ENCODE measurements around the gene OVAAL.

The OVAAL gene

DNA sequence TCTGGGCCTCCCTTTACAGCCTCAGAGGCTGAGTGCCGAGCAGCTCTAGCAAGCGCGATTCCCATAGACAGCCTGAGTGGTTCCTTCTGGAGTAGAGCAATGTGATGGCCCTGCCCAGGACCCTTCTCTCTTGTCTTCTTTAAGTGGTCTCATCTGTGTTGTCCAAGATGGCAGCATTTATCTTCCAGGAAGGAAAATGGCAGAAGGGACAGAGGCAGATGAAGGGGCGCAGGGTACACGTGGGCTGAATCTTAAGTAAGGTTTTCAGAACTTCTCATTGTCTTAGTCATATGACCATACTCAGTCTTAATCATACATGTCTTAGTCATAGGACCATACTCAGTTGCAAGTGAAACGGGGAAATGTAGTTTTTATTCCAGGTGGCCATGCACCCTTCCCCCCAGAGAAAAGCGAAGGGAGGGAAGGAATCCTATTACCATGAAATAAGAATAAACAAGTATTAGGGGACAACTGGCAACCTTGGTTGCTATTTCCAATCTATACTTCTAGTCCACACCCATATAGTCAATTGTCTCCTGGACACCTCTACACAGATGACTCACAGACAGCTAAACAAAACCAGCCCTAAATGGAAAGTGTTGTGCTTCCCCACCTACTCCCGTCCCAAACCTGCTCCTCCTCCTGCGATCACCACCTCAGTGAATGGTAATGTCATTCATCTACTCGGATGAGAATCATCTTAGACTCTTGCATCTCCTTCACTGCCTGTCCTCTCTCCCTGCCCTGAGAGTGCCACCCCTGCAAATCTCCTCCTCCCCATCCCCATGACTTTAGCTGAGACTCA, 13.3 kb downstream of the OVAAL start:
- DNase-seq, result no peak

DNA sequence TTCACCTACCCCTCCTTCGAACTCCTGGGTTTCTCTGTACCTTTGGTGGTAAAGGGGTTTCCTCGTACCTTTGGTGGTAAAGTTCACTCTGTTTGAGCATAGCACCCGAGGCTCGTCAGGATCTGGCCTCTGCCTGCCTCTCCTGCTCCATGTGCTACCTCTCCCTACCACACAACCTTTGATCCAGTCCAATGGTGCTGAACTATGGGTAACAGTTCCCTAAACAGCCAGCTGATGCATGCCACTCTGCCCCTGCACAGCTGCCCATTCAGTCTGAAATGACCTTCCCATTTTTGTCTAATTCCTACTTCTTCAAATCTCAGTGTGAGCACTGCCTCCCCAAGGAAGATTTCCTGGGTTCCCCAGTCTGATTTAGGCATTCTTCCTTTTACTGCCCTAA, 14.0 kb downstream of the OVAAL start:
- DNase-seq, result no peak

DNA sequence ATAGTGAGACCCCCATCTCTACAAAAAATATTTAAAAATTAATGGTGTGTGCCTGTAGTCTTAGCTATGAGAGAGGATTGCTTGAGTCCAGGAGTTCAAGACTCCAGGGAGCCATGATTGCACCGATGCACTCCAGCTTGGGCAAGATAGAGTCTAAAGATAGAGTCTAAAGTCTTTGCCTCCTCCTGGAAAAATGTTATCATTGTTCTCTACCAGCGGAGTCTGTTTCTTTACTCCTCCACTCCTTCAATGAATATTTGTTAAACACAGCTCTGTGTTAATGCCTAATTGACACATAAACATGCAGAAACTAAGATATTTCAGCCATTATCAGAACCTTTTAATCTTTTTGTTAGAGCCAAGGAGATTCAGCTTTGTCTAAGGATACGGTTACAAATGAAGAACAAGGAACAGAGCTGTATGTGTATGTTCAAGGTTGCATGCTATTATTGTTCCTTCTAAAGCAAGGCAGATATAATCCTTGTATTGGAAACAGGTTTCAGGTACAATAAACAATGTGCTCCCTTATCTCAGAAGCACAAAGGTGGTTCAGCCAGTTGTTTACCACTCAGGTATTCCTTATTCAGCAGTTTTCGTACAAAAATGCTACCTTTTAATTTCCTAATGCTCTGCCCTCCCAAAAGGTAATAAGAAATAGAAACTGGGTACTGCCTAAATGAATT, 15.4 kb downstream of the OVAAL start:
- no peak for DNase-seq

DNA sequence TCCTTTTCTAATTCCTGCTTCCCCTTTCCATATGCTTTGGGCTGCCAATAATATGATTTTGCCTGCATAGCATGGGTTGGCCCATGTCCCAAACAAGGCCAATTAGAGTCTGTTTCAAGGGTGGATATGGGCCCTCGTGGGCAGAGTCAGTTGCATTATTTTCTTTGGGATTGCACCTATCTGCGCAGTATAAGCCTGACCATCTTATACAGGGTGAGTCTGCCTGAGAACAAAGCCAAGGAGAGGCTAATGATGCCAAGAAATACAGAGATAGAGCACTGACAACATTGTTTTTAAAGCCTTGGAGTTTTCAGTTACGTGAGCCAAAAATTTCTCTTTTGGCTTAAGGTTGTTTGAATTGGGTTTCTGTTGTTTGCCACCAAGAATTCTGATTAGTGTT, 18.6 kb downstream of the OVAAL start:
- DNase-seq, result no peak

DNA sequence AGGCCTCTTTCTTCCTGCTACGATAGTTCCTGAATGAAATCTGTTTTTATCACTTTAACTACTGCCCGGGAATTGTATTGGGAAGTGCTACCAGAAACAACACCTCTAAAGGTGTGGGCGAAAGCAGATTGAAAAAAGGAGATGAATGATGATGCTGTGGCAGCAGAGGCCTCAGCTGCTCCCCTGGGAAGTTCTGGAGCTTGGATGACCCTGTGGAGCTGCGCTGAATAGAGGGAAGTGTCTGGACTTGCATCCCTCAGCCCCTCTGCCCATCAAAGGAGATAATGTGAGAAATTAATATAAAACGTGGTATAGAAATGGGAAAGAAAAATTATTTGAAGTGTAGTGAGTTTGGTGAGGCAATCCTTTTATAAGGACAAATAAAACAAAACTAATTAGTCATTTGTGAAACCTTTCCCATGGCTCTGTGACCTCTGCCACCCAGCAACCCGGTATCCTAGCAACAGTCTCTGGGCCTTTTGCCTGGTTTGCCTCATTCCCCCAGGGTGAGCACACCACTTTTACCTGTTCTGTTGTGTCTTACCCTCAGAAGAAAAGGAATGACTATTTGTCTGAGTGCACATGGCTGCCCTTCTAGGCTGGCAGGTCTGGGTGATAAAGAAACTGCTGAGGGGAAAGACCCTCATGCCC, 21.3 kb downstream of the OVAAL start:
- no peak for DNase-seq

DNA sequence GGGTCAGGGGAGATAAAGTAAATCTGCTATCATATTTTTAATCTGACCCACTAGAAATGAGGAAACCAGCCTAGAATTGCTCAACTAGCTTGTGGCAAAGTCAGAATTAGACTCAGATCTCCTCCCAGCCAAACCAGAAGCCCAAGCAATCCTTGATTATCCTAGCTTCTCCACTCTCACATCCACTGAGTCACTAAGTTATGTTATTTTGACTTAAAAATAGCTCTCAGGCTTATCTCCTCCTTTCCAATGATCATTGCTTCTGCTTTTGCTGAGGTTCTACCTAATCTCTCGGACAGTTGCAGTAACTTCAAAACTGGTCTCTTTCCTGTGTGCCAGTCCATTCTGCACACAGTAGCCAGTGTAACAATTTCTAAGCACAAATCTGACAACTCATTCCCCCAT, 22.9 kb downstream of the OVAAL start:
- no peak for DNase-seq

DNA sequence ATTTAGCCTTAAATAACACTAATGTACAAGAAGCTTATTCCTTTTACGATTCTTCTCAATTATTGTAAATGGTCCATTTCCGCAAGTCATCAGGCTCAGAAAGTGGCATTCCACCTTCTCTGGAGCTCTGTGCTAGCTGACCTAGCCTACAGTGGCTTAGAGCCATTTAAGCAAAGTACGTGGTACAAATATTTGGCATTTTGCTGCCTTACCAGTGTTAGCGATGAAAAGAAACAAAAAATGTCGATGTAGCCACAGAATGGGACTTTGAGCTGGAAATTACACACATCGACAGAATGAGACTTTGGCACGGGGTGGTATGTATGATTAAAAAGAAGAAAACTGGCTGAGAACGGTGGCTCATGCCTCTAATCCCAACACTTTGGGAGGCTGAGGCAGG, 26.1 kb downstream of the OVAAL start:
- DNase-seq, result no peak

DNA sequence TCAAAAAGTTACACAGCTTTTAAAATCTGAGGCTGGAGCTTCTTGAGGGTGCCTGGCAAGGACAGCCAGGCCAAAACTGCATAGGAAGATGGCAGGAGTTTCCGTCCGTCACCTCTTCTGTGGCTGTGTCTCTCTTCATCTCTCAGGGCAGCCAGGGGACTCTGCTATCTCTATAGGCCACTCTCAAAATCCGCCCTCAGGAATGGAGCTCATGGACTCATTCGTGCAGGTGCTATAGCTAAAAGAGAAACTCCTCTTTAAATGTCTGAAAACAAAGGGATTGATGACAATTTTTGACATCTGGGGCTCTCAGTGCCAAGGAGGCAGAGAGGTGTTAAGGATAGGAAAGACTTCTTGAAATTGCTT, 27.2 kb downstream of the OVAAL start:
- no peak for DNase-seq

DNA sequence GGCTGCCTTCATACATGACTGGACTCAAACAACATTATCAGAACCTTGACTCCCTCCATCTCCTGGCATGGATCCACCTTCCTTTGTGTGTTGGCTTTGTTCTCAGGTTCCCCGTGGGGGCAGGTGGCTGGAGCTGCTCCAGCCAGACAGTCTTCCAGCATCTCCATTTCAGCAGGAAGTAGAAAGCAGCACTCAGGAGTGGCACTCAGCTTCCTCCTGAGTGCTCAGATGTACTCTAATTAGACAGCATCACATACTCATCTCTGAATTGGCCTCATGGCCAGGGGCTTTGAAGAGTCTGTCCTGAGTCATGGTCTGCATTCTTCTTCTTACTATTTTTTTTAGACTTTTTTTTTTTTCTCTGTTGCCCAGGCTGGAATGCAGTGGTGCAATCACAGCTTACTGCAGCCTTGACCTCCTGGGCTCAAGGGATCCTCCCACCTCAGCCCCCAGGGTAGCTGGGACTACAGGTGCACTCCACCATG, 27.9 kb downstream of the OVAAL start:
- no peak for DNase-seq

DNA sequence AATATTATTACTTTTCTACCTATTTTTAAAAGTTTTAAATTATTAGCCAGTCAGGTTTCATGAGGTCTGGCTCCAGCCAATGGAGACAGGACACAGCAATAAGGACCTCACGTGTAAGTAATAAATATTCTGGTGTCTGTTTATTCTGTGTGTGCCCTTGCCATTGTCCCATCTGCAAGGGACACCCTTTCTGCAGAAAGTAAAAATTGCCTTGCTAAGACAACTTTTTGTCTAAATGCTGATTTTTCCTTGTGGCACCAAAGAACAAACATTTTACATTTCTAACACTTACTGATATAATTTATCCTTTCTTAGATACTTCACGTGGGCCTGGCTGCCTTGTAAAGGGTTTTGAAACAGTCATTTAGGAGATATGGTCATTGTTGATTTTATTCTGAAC, 29.4 kb downstream of the OVAAL start:
- DNase-seq, result no peak

DNA sequence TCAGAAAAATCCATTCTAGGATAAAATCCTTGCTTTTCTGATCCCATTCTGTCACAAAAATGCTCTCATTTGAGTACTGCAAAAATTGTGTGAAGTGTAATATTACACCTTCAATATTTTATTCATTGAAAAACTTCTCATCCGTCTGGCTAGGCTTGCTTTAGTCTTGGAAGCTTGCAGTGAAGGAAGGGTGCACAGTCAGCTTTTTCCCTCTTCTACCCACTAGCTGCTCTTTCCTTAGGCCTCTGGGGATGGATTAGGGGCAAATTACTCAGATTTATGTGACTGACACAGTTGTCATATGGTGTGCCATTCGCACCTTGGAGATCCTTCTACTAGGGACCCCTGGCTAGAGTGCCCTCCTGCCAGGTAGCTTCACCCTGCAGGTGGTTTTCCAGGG, 32.1 kb downstream of the OVAAL start:
- no peak for DNase-seq

DNA sequence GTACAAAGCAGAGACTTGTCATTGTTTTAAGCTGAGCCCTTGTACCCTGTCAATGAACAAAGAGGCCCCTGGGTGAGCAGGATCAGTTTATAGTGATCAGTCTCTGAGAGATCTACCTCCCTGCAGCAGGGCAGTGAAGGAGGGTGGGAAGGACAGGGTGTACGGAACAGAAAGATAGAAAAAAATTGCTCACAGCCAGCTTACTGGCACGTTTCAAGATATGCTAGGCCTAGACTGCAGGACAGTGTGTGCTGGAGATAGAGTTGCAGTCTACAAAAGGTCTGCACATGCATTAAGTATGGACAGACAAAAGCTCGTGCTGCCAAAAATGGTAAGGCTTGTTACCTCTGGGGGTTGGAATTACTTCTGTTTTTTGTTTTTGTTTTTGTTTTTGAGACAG, 34.6 kb downstream of the OVAAL start:
- no peak for DNase-seq

DNA sequence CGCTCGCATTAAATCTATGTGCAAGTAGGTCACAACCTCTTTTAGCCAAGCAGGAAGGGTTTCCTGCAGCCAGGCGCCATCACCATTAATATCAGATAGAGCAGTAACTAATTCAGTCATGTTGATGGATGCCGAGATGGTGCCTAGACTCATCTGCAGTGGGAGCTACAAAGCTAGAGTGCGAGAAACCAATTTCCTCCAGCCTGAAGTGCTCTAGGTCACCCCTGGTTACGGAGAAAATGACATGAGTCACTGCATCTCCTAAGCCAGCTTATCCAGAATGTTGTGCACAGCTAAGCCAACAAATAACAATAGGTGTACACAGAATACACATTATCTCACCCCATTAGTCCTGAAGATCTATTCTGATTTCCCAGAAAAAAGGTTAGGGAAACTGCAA, 36.0 kb downstream of the OVAAL start:
- DNase-seq, result no peak

DNA sequence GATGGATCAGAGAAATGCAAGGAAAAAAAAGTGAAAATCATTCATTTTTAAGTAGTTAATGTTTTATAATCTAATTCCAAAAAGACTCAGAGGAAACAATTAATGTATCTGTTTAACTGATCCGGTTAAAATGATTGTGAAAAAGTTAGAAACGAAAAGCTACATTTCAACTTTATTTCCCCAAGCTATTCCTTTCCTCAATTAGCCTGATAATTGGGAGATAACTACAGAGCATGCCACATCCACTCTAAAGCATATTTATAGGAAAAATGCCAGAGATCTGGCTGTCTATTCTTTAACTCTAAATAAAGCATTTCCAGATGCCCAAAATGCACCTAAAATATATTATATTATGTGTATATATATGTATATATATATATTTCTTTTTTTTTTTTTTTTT, 37.2 kb downstream of the OVAAL start:
- DNase-seq, result no peak

DNA sequence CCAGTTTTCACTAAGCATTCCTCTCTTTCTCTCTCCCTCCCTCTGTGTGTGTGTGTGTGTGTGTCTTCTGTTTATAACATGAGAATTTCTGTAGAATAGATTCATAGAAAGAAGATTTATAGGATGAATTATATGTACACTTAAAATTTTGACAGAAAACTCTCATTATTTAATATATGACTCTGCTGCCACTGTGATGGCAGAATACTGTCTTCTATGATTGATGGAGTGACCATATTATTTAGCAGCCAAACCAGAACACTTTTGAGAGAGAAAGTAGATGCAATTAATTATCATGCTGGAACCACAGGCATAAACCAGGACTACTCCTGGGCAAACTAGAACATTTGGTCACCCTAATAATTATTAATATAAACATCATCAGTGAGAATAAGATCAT, 38.8 kb downstream of the OVAAL start:
- no peak for DNase-seq

DNA sequence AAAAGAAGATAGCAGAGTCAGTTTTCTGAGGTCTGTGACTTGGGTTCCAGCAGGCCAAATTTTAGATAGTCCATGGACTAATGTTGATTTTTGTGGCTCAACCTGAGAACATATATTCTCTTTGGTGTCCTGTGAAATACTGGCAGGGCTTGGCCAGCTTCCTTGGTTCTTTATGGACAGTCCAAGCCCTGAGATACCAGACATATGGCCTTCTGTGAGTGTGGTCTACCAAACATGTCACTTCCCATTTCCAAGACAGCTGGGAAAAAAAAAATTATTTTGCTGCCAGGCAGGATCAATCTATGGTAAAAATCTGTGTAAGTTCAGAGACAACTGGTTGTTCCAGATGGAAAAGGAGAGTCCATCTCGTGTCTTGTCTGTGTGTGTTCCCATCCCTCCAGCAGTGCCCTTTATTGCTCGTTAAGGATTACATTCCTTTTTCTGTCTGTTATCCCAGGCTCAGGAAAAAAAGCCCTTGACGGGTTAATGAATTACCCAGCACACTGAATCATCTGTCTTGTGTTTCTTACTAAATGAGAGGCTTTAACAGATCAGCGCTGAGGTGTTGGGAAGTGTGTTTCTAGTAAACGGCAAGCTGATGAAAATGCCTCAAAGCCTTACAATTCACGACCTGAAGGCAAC, 39.7 kb downstream of the OVAAL start:
- no peak for DNase-seq

DNA sequence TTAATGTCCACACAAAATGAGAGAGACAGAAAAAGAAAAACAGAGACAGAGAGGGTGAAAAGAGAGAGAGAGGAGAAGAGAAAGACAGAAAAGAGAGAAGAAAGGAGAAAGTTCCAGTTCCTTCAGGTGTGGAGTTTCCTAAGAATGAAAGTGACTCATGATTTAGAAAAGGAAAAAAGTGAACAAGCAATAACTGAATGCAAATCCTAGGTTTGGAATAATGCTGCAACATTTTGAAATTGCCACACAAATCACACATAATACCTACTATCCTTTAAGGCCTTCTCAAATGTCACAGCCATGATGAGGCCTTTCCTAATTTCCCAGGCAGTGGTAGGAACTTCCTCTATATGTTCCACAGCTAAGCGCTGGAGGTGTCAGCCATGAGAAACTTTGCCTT, 41.6 kb downstream of the OVAAL start:
- DNase-seq, result no peak

DNA sequence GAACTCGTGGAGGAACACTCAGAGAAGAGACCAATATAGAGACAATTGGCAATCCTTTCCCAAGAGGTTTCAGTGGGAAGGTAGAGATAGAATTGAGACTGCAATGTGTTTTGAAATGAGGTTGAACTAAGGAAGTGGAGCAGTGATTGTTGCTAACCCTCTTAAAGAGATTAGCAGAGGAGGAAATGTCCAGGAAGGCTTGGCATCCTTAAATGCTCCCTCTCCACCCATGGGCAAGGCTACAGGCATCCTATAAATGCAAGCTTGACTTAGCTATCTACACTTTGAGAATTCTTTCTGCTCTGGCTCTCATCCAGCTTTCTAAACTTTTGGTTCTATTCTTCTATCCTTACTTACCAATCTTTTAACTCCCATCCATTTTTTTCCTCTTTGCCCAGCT, 42.7 kb downstream of the OVAAL start:
- no peak for DNase-seq

DNA sequence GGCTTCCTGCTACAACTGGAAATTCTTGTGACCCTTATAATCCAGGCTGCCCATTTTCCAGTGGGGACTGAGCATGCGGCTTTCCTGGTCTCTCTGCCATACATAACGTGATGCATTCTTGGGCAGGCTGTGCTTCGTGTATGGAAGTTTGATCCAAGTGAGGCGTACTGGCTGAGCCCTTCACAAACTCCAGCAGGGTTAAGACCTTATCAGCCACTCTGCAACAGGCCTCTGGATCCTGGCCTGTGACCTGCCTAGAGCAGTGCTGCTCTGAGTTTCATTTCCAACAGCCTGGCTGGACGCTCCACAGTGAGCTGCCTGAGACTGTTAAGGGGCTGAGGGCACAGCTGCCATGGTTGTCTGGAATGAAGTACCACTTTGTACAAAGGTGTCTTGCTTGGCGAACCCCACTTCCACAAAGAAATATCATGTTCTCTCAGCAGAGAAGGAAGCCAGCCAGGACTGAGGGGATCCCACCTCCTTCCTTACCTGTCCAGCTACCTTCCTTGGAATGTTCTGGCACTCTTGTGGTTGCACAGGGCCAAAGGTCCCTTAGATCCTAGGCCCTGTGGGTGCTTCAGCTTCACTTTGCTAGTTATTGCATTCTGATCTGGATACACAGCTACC, 44.6 kb downstream of the OVAAL start:
- DNase-seq, result no peak

DNA sequence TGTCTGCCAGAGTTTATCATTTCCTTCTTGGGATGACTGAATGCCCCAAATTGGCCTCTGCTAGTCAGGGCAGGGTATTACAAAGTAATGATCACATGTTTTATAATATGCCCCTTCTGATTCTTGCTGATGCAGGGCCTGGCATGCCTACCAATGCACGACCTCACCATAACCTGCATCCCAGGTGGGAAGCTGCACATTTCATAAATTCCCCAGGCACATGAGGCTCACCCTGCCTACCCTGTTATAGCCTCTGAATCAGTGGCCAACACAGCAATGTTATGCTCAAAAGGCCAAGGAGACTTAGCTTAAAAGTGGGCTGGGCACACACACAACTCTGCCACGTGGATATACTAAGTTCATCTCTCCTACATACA, 45.1 kb downstream of the OVAAL start:
- no peak for DNase-seq

DNA sequence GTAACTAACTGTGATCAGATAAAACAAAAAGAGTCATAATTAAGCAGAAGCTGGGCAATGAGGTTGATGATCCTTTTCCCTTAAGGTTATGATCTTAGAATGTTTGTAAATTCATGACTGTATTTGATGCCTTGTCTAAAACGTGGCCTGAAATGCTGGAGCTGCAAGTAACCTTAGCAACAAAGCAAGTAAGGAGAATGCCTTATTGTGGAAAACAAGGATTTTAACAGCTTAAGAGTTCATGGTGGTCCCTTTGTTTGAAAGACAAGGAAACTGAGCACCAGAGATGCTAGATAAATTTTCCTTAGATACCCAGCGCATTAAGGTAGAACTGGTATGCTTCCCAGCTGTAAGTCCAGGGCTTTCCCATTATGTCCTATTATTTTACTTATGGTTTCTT, 47.4 kb downstream of the OVAAL start:
- no peak for DNase-seq

DNA sequence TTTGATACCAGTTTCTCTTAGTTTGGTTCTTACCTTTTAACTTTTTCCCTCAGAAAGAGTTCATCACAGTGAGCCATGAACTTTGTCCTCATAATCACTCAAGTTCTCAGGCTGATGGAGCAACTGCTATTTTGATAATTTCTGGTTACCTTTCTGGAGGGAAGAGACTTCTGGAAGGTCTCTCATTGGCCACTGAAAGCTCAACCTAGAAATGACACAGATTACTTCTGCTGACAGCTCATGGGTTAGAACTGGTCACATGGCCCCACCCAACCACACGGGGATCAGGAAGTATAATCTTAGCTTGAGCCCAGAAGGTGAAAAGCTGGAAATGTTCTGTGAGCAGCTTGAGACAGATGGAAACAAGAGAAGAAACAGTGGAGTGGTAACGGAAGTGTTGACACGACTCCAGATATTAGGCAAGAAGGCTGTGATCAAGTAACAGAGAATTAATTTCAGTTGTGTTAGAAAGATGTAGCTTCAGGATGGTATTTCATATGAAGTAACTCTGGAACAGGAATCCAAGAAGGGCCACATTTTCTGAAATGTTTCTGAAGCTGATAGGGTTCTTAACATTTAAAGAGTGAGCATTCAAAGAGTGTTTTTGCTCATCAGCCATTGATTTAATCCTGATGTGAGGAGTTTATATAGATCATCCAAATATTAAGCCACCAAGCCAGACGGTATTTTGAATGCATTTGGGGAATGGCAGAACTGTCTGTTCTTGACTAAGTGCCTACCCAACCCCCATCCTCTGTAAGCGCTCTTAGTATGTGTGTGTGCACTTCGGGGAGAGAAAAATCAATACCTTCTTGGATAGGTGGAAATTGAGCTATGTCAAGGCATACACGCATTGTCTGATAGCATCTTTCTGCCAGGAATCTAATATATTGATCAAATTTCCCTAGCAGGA, 51.1 kb downstream of the OVAAL start:
- DNase-seq, result no peak

All from activated T-cell treated with anti-CD3 and anti-CD28 coated beads, Interleukin-2, amount 50 U/mL, for 1 hour (primary cell).